ENCODE results near the gene PLXNA4. TPM values are rescaled to one million over a fixed set of nuclear protein-coding genes. Genes with fewer than 3 reads are reported as not detected.

Gene PLXNA4
- total and polyA plus RNA-seq, 2 donors (not counting 1 experiment from before 2014, with no cell fraction given), result not detected

GRCh38 chr7:132191418-132191817 is 384.9 kb downstream of the PLXNA4 start:
- H3K79me2 ChIP-seq (ENCODE audit: control insufficient read depth, insufficient read depth, low read length), result no peaks in the 10 kb centered on the region
- WGBS (ENCODE audit: insufficient coverage), result 73% methylated on average over 2 of the region's 3 CpGs

GRCh38 chr7:132190683-132191082 is 385.6 kb downstream of the PLXNA4 start:
- CTCF ChIA-PET, result no interaction called here

More at GRCh38 chr7:132191418-132191817, 384.9 kb downstream of the PLXNA4 start:
- H3K4me1 Mint-ChIP-seq, result no peaks in the 10 kb centered on the region
- peaks cover 5% of the 10 kb centered on the region for H3K27me3 Mint-ChIP-seq
- H3K4me3 Mint-ChIP-seq, result no peak overlapping the region
- no peak overlapping the region for H3K9ac ChIP-seq (ENCODE audit: low read length)
- no peaks in the 10 kb centered on the region for H3K27me3 ChIP-seq (replicated peaks in 1 of 4; ENCODE audit: control extremely low read depth in 1 of 4, control insufficient read depth in 3 of 4, insufficient read depth in 4 of 4, low read length in 3 of 4)
- no peak overlapping the region for H3K27ac Mint-ChIP-seq
- DNase-seq, result no peak
- CTCF ChIA-PET, result no interaction called here
- intact Hi-C loops (cut with micrococcal nuclease), result no loop called here
- no peaks in the 10 kb centered on the region for H4K20me1 ChIP-seq (ENCODE audit: control insufficient read depth, insufficient read depth, low read length, poor library complexity, severe bottlenecking)
- H3K27ac ChIP-seq (ENCODE audit: low read length in 2 of 2), result no peak overlapping the region
- no peak overlapping the region for H2AFZ ChIP-seq (ENCODE audit: insufficient read depth, low read depth, low read length, poor library complexity, severe bottlenecking)
- ATAC-seq (ENCODE audit: low read depth), result no peak
- H3K4me2 ChIP-seq (replicated peaks; ENCODE audit: low read depth, low read length, poor library complexity, severe bottlenecking), result no peak overlapping the region
- POLR2A ChIA-PET, result no interaction called here
- no peak for TF ChIP-seq CTCF (IDR thresholded peaks at IDR 0.05)
- TF ChIP-seq EZH2 (IDR thresholded peaks at IDR 0.05; ENCODE audit: borderline replicate concordance, insufficient read depth, low read depth, low read length, poor library complexity, severe bottlenecking), result no peak
- H3K9me3 ChIP-seq (ENCODE audit: control extremely low read depth in 1 of 3, control insufficient read depth in 2 of 3, insufficient read depth in 1 of 3, low read length in 2 of 3), result peaks cover 0 to 14% (median 0%) of the 10 kb centered on the region in 3 donors
- H3K36me3 ChIP-seq (replicated peaks in 1 of 2; ENCODE audit: control extremely low read depth in 1 of 2, control insufficient read depth in 1 of 2, extremely low read depth in 1 of 2, insufficient read depth in 2 of 2, low read length in 1 of 2), result no peaks in the 10 kb centered on the region
- no peaks in the 10 kb centered on the region for H3K4me1 ChIP-seq (ENCODE audit: control insufficient read depth in 2 of 2, insufficient read depth in 2 of 2, low read length in 2 of 2)
- peaks cover 3% of the 10 kb centered on the region for H3K9me3 Mint-ChIP-seq (ENCODE audit: insufficient read depth)
- no peak overlapping the region for H3K4me3 ChIP-seq (ENCODE audit: control extremely low read depth in 1 of 5, extremely low read depth in 1 of 5, insufficient read depth in 1 of 5, low read depth in 2 of 5, low read length in 4 of 5)

More at GRCh38 chr7:132190683-132191082, 385.6 kb downstream of the PLXNA4 start:
- Histone ChIP-seq H2AFZ (ENCODE audit: insufficient read depth, low read depth, low read length, poor library complexity, severe bottlenecking) (no peak overlapping the region), H3K4me2 (replicated peaks; ENCODE audit: low read depth, low read length, poor library complexity, severe bottlenecking) (no peak overlapping the region), H3K79me2 (ENCODE audit: control insufficient read depth, insufficient read depth, low read length) (no peaks in the 10 kb centered on the region), H3K27me3 (replicated peaks in 1 of 4; ENCODE audit: control extremely low read depth in 1 of 4, control insufficient read depth in 3 of 4, insufficient read depth in 4 of 4, low read length in 3 of 4) (no peaks in the 10 kb centered on the region), H3K4me3 (ENCODE audit: control extremely low read depth in 1 of 5, extremely low read depth in 1 of 5, insufficient read depth in 1 of 5, low read depth in 2 of 5, low read length in 4 of 5) (no peak overlapping the region), H3K27ac (ENCODE audit: low read length in 2 of 2) (no peak overlapping the region), H4K20me1 (ENCODE audit: control insufficient read depth, insufficient read depth, low read length, poor library complexity, severe bottlenecking) (no peaks in the 10 kb centered on the region), H3K9me3 (ENCODE audit: control extremely low read depth in 1 of 3, control insufficient read depth in 2 of 3, insufficient read depth in 1 of 3, low read length in 2 of 3) (peaks cover 0 to 20% (median 0%) of the 10 kb centered on the region in 3 donors), H3K36me3 (replicated peaks in 1 of 2; ENCODE audit: control extremely low read depth in 1 of 2, control insufficient read depth in 1 of 2, extremely low read depth in 1 of 2, insufficient read depth in 2 of 2, low read length in 1 of 2) (no peaks in the 10 kb centered on the region), H3K4me1 (ENCODE audit: control insufficient read depth in 2 of 2, insufficient read depth in 2 of 2, low read length in 2 of 2) (no peaks in the 10 kb centered on the region), H3K9ac (ENCODE audit: low read length) (no peak overlapping the region)
- no peak overlapping the region for H3K27ac Mint-ChIP-seq
- 86% methylated on average over 7 of the region's 7 CpGs for WGBS (ENCODE audit: insufficient coverage)
- H3K9me3 Mint-ChIP-seq (ENCODE audit: insufficient read depth), result peaks cover 3% of the 10 kb centered on the region
- POLR2A ChIA-PET, result no interaction called here
- no peak overlapping the region for H3K4me3 Mint-ChIP-seq
- TF ChIP-seq EZH2 (IDR thresholded peaks at IDR 0.05; ENCODE audit: borderline replicate concordance, insufficient read depth, low read depth, low read length, poor library complexity, severe bottlenecking), result no peak
- no peak for TF ChIP-seq CTCF (IDR thresholded peaks at IDR 0.05)
- DNase-seq (no peak), ATAC-seq (ENCODE audit: low read depth) (no peak)
- intact Hi-C loops (cut with micrococcal nuclease), result no loop called here
- no peaks in the 10 kb centered on the region for H3K4me1 Mint-ChIP-seq
- peaks cover 5% of the 10 kb centered on the region for H3K27me3 Mint-ChIP-seq

Measured in B cell (primary cell).